ENCODE measurements around the gene EPS8L3. TPM values are rescaled to one million over a fixed set of nuclear protein-coding genes. Genes with fewer than 3 reads are reported as not detected.

EPS8L3 gene
- total RNA-seq, 6 donors from 2014 or later: 0.20 TPM; not detected in 5

- H3K27ac ChIP-seq: no peak overlapping the region
- TF ChIP-seq CTCF (IDR thresholded peaks at IDR 0.05): no peak
- TF ChIP-seq POLR2AphosphoS5 (IDR thresholded peaks at IDR 0.05): no peak
- no peak for TF ChIP-seq POLR2A (IDR thresholded peaks at IDR 0.05)
- no peak for TF ChIP-seq EP300 (IDR thresholded peaks at IDR 0.05)
- 90 to 98% methylated on average over 4 of the region's 4 CpGs for WGBS, 2 donors
- H3K4me3 ChIP-seq: no peak overlapping the region
- ATAC-seq (ENCODE audit: low FRiP score in 2 of 2) (no peak), DNase-seq (no peak)
- H3K9me3 ChIP-seq: no peaks in the 10 kb centered on the region
- no peaks in the 10 kb centered on the region for H3K27me3 ChIP-seq
- H3K4me1 ChIP-seq: peaks cover 23 to 35% (median 33%) of the 10 kb centered on the region in 4 donors
- no peaks in the 10 kb centered on the region for H3K36me3 ChIP-seq
These were observed 21.9 kb upstream of the EPS8L3 start for GRCh38 chr1:109785446-109786111.

DNA sequence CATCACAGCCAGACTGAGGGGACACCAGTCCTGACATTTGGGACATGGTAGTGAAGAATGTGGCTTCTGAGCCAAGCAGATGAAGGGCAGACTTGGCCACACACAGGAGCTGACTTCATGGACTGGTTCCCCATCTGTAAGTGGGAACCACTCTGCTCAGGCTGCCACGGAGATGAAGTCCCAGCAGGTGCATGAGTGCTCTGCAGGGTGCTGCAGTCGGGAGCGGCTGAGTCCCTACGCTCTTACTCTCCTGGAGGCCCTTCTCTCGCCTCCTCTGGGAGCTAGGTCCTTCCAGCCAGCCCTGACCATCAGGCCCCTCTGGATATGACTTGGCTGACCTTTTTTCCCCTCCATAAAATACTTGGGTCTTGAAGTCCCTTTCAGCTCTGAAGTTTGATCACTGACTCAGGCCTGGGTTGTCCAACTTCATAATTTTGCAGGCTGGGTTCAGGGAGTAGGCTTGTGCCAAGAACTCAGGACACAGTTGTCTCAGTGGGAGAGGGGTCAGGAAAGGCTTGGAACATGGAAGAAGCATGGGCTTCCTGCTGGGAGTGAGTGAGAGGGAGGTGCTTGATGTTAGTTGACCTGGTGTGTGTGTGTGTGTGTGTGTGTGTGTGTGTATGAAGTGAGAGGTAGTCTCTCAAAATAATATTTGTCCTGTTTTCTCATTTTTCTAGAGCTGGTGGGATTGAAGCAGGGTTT lies 21.0 kb upstream of the EPS8L3 start:
- WGBS, 2 donors: 83 to 89% methylated on average over 1 to 5 of the region's 5 CpGs
- Histone ChIP-seq H3K4me3 (no peak overlapping the region), H3K27me3 (no peaks in the 10 kb centered on the region), H3K36me3 (no peaks in the 10 kb centered on the region), H3K4me1 (peaks cover 20 to 29% (median 25%) of the 10 kb centered on the region in 4 donors), H3K9me3 (no peaks in the 10 kb centered on the region), H3K27ac (no peak overlapping the region)
- TF ChIP-seq POLR2A (IDR thresholded peaks at IDR 0.05): no peak
- TF ChIP-seq CTCF (IDR thresholded peaks at IDR 0.05): no peak
- TF ChIP-seq POLR2AphosphoS5 (IDR thresholded peaks at IDR 0.05): no peak
- TF ChIP-seq EP300 (IDR thresholded peaks at IDR 0.05): no peak
- no peak for DNase-seq
- ATAC-seq (ENCODE audit: low FRiP score in 2 of 2): no peak

DNA sequence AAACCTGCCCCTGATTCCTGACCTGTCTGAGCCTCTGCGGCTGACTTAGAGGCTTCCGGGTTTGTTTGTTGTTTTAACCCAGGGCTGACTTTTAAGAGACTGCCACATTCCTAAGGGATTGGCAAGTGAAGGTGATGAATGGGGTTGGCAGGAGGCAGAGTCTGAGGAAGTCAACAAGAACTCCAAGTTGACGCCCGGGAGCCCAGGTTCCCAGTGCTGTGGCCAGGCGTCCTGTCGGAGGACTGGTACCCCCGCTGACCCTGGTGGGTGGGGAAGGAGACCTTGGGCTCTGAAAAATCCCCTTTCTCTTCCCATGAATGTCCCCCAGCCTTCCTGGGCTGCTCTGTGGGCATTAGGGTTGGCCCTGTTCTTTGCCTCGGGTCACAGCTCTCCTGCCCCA lies 19.7 kb upstream of the EPS8L3 start:
- peak in 1 of 2 donors; percentile 48 for DNase-seq
- TF ChIP-seq POLR2A (IDR thresholded peaks at IDR 0.05): peak in 1 of 4 donors; percentile 7
- no peak for TF ChIP-seq EP300 (IDR thresholded peaks at IDR 0.05)
- H3K9me3 ChIP-seq: no peaks in the 10 kb centered on the region
- H3K4me1 ChIP-seq: peaks cover 20 to 29% (median 21%) of the 10 kb centered on the region in 4 donors
- peak; percentile 36 to 60 for ATAC-seq (ENCODE audit: low FRiP score in 2 of 2)
- H3K27me3 ChIP-seq: no peaks in the 10 kb centered on the region
- H3K27ac ChIP-seq: peak overlapping the region; percentile 12 to 39 (median 26)
- 48 to 49% methylated on average over 3 to 8 of the region's 8 CpGs for WGBS, 2 donors
- no peaks in the 10 kb centered on the region for H3K36me3 ChIP-seq
- no peak overlapping the region for H3K4me3 ChIP-seq

DNA sequence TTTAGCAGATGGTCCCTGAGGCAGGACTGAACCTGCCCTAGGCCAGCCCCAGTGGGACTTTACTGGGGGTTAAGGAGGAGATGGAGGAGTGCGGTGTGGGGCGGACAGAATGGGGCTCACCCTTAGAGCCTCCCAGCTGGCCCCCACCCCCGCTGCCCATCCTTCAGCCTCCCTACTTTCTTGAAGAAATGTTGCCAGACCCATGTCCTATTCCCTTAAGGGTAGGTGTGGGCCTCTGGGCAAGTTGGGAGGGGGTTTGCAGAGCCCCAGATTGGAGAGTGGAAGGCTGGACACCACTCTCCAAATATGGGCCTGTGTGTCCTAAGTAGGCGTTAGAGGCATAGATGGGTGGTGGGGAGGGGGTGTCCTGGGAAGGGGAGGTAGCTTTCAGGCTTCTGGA lies 19.2 kb upstream of the EPS8L3 start:
- Histone ChIP-seq H3K4me1 (peaks cover 20 to 27% (median 21%) of the 10 kb centered on the region in 4 donors), H3K4me3 (no peak overlapping the region), H3K36me3 (no peaks in the 10 kb centered on the region), H3K9me3 (no peaks in the 10 kb centered on the region), H3K27ac (peak overlapping the region; percentile 12 to 39 (median 26)), H3K27me3 (no peaks in the 10 kb centered on the region)
- WGBS, 2 donors: 91 to 93% methylated on average over 3 to 4 of the region's 4 CpGs
- DNase-seq: no peak
- TF ChIP-seq CTCF (IDR thresholded peaks at IDR 0.05) (no peak), EP300 (IDR thresholded peaks at IDR 0.05) (no peak), POLR2AphosphoS5 (IDR thresholded peaks at IDR 0.05) (no peak), POLR2A (IDR thresholded peaks at IDR 0.05) (no peak)
- ATAC-seq (ENCODE audit: low FRiP score in 2 of 2): peak in 1 of 2 donors; percentile 17

DNA sequence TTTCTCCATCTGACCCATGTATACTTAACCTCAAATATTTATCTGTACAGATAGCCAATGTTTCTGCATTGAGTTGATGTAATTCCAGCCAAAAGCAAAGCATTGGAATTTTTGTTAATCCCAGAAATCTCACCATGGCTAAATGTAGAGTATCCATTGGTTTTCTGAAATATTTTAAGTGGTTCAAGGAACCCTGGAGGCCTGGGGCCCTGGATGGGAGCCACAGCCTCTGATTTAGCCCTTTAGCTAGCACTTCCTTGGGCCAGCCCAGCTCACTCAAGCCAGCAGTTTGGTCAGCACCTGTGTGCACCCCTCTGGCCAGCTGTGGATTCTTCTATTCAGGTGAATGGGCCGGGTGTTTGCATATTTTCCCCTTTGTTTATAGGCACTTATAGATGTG lies 18.8 kb upstream of the EPS8L3 start:
- H3K27me3 ChIP-seq: no peaks in the 10 kb centered on the region
- H3K27ac ChIP-seq: peak overlapping the region; percentile 8 to 39 (median 16)
- no peak for ATAC-seq (ENCODE audit: low FRiP score in 2 of 2)
- WGBS, 2 donors: 73 to 85% methylated on average over 1 of the region's 1 CpG
- no peak for DNase-seq
- no peak for TF ChIP-seq POLR2A (IDR thresholded peaks at IDR 0.05)
- TF ChIP-seq EP300 (IDR thresholded peaks at IDR 0.05): no peak
- no peak for TF ChIP-seq CTCF (IDR thresholded peaks at IDR 0.05)
- no peak for TF ChIP-seq POLR2AphosphoS5 (IDR thresholded peaks at IDR 0.05)
- H3K4me3 ChIP-seq: no peak overlapping the region
- H3K4me1 ChIP-seq: peaks cover 20 to 23% (median 21%) of the 10 kb centered on the region in 4 donors
- no peaks in the 10 kb centered on the region for H3K9me3 ChIP-seq
- no peaks in the 10 kb centered on the region for H3K36me3 ChIP-seq

All from upper lobe of left lung (tissue), 6 donors.